Activated CD4-positive, alpha-beta T cell treated with anti-CD3 and anti-CD28 coated beads, Interleukin-2, amount 10 ng/mL, durations not matched to agents 24 days and 14 days (primary cell): ENCODE data around the gene PAM16. TPM values are rescaled to one million over a fixed set of nuclear protein-coding genes. Genes with fewer than 3 reads are reported as not detected.
A peak's percentile ranks its signal among the peaks of the same experiment; 100 is the strongest.
"Not testable (repeated sequence)": the region's sequence is repeated elsewhere in the genome, so short reads cannot be mapped to it uniquely, and the experiment has no call there.

Source experiments
- DNase-seq: peaks from one replicate; pipeline ENCODE4 v3.0.0; 2022
- H3K27ac Mint-ChIP-seq: one replicate; pipeline ENCODE4 v1.8.0; 2022; ENCODE audit warnings: mild to moderate bottlenecking, mixed read lengths
- H3K27me3 Mint-ChIP-seq: one replicate; pipeline ENCODE4 v1.8.0; 2022; ENCODE audit warnings: mixed read lengths
- H3K36me3 Mint-ChIP-seq: one replicate; pipeline ENCODE4 v1.8.0; 2022; ENCODE audit warnings: low read depth, mild to moderate bottlenecking, mixed read lengths
- H3K4me1 Mint-ChIP-seq: one replicate; pipeline ENCODE4 v1.8.0; 2021; ENCODE audit warnings: mixed read lengths
- H3K4me3 Mint-ChIP-seq: one replicate; pipeline ENCODE4 v1.8.0; 2022; ENCODE audit warnings: mild to moderate bottlenecking, moderate library complexity, mixed read lengths
- H3K9me3 Mint-ChIP-seq: one replicate; pipeline ENCODE4 v1.8.0; 2021; ENCODE audit warnings: mixed read lengths
- intact Hi-C: fragments of 100-400 bp; cut with micrococcal nuclease; formaldehyde crosslinking; loops from one replicate; pipeline ENCODE4 v1.15.1; 2023
- total RNA-seq: library from RNA; stranded (reverse); gene quantifications from 2 replicates; pipeline ENCODE4 v1.2.3, GENCODE V29; 2022

Gene PAM16
- total RNA-seq, result 93.5 and 104 TPM in 2 replicates

- Mint-ChIP-seq H3K27me3 (no peaks in the 10 kb centered on the region), H3K4me3 (peak within 1 kb of the TSS; percentile 96), H3K4me1 (peaks cover 12% of the 10 kb centered on the region), H3K27ac (peak within 1 kb of the TSS; percentile 94), H3K36me3 (peaks cover 7% of the 10 kb centered on the region), H3K9me3 (no peaks in the 10 kb centered on the region)
- peak; percentile 100 for DNase-seq
- intact Hi-C loops, result loop anchor here (1.0 to 10.0 kb wide), 5 partner anchors 44 to 124 kb away; partner anchors contain the start of genes CORO7, HMOX2 and NMRAL1
Measured at GRCh38 chr16:4350787-4351659, at the start of gene PAM16. Gene PAM16, minus strand, starts transcription at chr16:4351321. Its CDS starts 87 bp downstream, at chr16:4351234.

DNA sequence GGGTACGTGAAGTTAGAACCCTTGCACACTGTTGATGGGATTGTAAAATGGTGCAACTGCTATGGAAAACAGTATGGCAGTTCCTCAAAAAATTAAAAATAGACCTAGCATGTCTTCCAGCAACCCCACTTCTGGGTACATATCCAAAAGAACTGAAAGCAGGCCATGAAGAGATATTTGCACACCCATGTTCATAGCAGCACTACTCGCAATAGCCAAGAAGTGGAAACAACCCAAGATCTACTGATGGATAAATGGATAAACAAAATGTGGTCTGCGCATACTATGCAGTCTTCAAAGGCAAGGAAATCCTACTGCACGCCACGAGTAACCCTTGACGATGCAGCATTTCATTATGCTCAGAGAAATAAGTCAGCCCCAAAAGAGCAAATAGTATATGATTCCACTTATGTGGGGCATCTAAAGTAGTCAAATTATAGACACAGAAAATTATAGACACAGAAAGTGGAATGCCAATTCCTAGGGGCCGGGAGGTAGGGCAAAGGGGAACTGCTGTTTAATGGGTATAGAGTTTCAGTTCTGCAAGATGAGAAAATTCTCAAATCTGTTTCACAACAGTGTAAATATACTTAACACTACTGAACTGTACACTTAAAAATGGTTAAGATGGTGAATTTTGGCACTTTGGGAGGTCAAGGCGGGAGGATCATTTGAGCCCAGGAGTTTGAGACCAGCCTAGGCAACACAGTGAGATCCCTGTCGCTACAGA, 48.0 kb upstream of the PAM16 start:
- Mint-ChIP-seq H3K4me1 (no peaks in the 10 kb centered on the region), H3K27ac (no peak overlapping the region), H3K9me3 (no peaks in the 10 kb centered on the region), H3K27me3 (no peaks in the 10 kb centered on the region), H3K4me3 (no peak overlapping the region), H3K36me3 (peaks cover 37% of the 10 kb centered on the region)
- DNase-seq, result no peak
- intact Hi-C loops, result no loop called here

DNA sequence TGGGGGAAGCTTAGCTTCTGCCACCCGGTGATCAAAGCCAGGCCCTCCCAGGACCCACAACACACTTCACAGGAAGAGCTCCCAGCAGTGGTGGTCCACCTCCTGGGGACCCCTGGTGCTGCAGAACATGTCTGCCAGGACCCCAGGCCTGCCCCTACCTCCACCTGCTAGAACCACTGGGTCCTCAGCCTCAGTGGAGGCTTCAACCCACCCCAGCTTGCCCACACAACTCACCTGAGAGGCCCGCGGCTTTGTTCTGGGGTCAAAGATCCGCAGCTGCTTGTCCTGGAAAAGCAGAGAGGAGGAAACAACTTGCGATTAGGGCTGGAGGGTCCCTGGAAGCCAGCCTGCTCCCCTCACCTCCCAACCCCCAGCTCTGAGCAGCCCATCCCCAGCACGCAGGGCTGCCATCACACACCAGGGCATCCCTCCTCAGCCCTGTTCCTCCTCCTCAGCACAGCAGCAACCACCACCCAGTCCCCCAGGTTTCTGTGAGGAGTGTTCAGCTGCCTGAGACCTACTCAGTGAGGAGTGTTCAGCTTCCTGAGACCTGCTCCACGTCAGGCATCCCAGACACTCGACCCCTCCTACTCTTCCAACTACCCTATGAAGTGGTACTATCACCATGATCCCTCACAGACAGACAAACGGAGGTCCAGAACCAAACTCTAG, 44.1 kb upstream of the PAM16 start:
- H3K4me1 Mint-ChIP-seq, result no peaks in the 10 kb centered on the region
- no peak for DNase-seq
- no peaks in the 10 kb centered on the region for H3K9me3 Mint-ChIP-seq
- H3K27me3 Mint-ChIP-seq, result no peaks in the 10 kb centered on the region
- H3K36me3 Mint-ChIP-seq, result peaks cover 31% of the 10 kb centered on the region
- H3K4me3 Mint-ChIP-seq, result no peak overlapping the region
- intact Hi-C loops, result no loop called here
- H3K27ac Mint-ChIP-seq, result no peak overlapping the region

- peaks cover 25% of the 10 kb centered on the region for H3K36me3 Mint-ChIP-seq
- H3K4me3 Mint-ChIP-seq, DNase-seq, intact Hi-C loops, H3K9me3 Mint-ChIP-seq, H3K27me3 Mint-ChIP-seq, H3K4me1 Mint-ChIP-seq, H3K27ac Mint-ChIP-seq: not testable (repeated sequence)
Measured at GRCh38 chr16:4393850-4394249, 42.7 kb upstream of the PAM16 start.

- H3K36me3 Mint-ChIP-seq, result peaks cover 27% of the 10 kb centered on the region
- no peak overlapping the region for H3K4me3 Mint-ChIP-seq
- H3K27ac Mint-ChIP-seq, result no peak overlapping the region
- H3K9me3 Mint-ChIP-seq, result no peaks in the 10 kb centered on the region
- DNase-seq, result no peak
- intact Hi-C loops, result no loop called here
- no peaks in the 10 kb centered on the region for H3K4me1 Mint-ChIP-seq
- no peaks in the 10 kb centered on the region for H3K27me3 Mint-ChIP-seq
Measured at GRCh38 chr16:4393240-4393600, 42.1 kb upstream of the PAM16 start.

- intact Hi-C loops, result no loop called here
- Mint-ChIP-seq H3K27ac (no peak overlapping the region), H3K4me1 (no peaks in the 10 kb centered on the region), H3K9me3 (no peaks in the 10 kb centered on the region), H3K36me3 (peaks cover 27% of the 10 kb centered on the region), H3K4me3 (no peak overlapping the region), H3K27me3 (no peaks in the 10 kb centered on the region)
- no peak for DNase-seq
Measured at GRCh38 chr16:4392382-4393239, 41.5 kb upstream of the PAM16 start.

GRCh38 chr16:4391631-4392381, 40.7 kb upstream of the PAM16 start:
- Mint-ChIP-seq H3K27ac (no peak overlapping the region), H3K27me3 (no peaks in the 10 kb centered on the region), H3K4me3 (no peak overlapping the region), H3K4me1 (no peaks in the 10 kb centered on the region), H3K36me3 (peaks cover 28% of the 10 kb centered on the region), H3K9me3 (no peaks in the 10 kb centered on the region)
- DNase-seq, result no peak
- intact Hi-C loops, result no loop called here

DNA sequence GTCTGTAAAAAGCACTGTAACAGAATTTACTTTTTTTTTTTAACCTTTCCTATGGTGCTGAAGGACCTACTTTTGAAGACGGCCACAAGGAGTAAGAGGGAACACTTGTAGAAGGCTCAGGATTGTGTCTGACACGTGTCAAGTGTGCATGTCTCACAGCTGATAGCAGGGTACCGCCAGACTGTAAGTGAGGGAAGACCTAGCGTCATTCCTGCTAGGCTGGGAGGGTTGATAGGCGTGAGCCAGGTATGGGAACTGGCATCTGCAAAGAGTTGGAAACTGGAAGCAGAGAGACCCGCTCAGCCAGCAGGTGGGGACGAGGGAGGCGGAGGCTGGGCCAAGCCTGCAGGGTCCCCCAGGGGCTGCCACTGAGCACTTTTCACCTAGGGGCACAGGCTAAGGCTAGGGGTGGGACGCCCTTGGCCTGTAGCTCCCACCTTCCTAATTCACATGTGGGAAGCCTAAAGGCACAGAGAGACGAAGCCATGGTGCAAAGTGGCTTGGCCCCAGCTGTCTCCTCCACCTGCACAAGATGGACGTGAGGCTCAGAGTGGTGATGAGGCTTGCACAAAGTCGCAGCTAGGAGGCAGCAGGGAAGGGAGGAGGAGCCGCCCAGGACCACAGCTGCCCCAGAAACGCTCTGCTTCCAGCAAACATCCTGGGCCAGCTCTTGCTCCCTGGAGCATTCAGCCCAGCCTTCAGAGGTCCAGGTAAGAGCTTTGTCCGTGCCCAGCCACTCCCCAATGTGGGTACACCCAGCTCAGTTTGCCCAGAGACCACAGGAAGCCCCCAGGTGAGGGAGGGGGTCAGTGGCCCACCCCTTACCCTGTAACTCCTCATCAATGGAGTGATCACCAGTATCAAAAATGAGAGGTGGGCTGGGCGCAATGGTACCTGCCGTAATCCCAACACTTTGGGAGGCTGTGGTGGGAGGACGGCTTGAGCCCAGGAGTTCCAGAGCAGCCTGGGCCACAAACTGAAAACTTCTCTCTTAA, 39.4 kb upstream of the PAM16 start:
- Mint-ChIP-seq H3K27ac (no peak overlapping the region), H3K27me3 (no peaks in the 10 kb centered on the region), H3K9me3 (no peaks in the 10 kb centered on the region), H3K36me3 (peaks cover 24% of the 10 kb centered on the region), H3K4me3 (no peak overlapping the region), H3K4me1 (no peaks in the 10 kb centered on the region)
- DNase-seq, result no peak
- intact Hi-C loops, result no loop called here

- no peak for DNase-seq
- Mint-ChIP-seq H3K27ac (no peak overlapping the region), H3K4me3 (no peak overlapping the region), H3K27me3 (no peaks in the 10 kb centered on the region), H3K9me3 (no peaks in the 10 kb centered on the region), H3K36me3 (peaks cover 22% of the 10 kb centered on the region), H3K4me1 (no peaks in the 10 kb centered on the region)
- intact Hi-C loops, result no loop called here
Measured at GRCh38 chr16:4389051-4389955, 38.2 kb upstream of the PAM16 start.

DNA sequence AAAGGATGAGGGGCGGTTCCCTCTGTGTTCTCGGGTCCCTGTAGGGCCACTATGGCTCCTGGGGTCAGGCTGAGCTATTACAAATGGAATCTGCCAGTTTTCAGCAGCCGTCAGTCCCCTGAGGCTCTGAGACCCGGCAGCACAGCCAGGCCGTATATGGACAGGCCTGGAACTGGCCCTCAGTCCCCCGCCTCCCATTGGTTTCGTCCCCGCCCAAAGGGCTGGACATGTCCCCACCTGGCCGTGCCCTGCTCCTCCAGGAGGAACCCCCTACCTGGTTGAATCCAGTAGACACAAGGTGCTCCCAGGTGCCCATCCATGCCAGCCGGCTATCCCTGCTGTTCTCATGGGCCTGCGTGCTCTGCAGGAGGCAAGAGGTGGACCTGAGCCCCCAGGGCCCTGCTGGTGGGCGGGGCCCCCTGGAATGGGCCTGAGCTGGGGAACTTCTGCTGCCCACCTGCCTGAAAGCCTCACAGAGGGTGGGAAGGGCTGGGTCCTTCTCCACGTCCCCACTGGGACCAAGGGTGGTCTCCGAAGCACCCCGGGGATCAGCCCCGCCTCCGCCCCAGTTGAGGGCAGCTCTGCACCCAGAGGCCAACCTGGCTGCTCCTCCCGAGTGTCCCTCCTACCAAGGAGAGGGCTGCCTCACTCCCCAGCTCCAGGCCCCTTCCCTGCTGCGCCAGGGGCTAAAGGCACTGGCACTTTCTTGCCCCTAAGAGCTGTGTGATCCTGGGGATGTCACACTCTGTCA, 37.3 kb upstream of the PAM16 start:
- no peaks in the 10 kb centered on the region for H3K27me3 Mint-ChIP-seq
- H3K36me3 Mint-ChIP-seq, result peaks cover 21% of the 10 kb centered on the region

GRCh38 chr16:4387781-4388180, 36.7 kb upstream of the PAM16 start:
- Mint-ChIP-seq H3K27ac (no peak overlapping the region), H3K4me3 (no peak overlapping the region), H3K4me1 (no peaks in the 10 kb centered on the region), H3K27me3 (no peaks in the 10 kb centered on the region), H3K36me3 (peaks cover 19% of the 10 kb centered on the region), H3K9me3 (no peaks in the 10 kb centered on the region)
- intact Hi-C loops, result no loop called here
- no peak for DNase-seq

More for the DNA sequence above, 37.3 kb upstream of the PAM16 start:
- Mint-ChIP-seq H3K27ac (no peak overlapping the region), H3K4me3 (no peak overlapping the region), H3K4me1 (no peaks in the 10 kb centered on the region), H3K9me3 (no peaks in the 10 kb centered on the region)
- no peak for DNase-seq
- intact Hi-C loops, result no loop called here
